K562 (cell line): ENCODE measurements around the gene AFAP1.

Experiments
- CSDE1 ChIP-seq, 2 experiments: fragments of 450-650 bp; IDR thresholded peaks; 2 replicates each; pipeline ENCODE4 v1.6.1; 2016; ENCODE audit warnings: mild to moderate bottlenecking in 1 of 2
- CTCF ChIP-seq, 3 experiments: IDR thresholded peaks in 2 of 3; conservative IDR thresholded peaks in 1 of 3; 2 replicates each; pipeline ENCODE4 v1.5.1; 2011 to 2012; ENCODE audit warnings: low read length in 3 of 3, mild to moderate bottlenecking in 3 of 3, control low read depth in 2 of 3, improper control_type of control experiment in 1 of 3, inconsistent platforms in 1 of 3, low read depth in 1 of 3, mixed read lengths in 1 of 3, moderate library complexity in 1 of 3; ENCODE audit not compliant: insufficient read depth in 2 of 3
- HDAC2 ChIP-seq: fragments of 450-650 bp; IDR thresholded peaks from 2 replicates; pipeline ENCODE4 v1.6.1; 2016; ENCODE audit warnings: mild to moderate bottlenecking
- POLR2A ChIP-seq: fragments of 450-650 bp; conservative IDR thresholded peaks from 2 replicates; pipeline ENCODE4 v1.6.1; 2016
- RAD51 ChIP-seq: fragments of 450-650 bp; IDR thresholded peaks from 2 replicates; pipeline ENCODE4 v1.7.1; 2016; ENCODE audit warnings: low read depth, mild to moderate bottlenecking, borderline replicate concordance
- RUNX1 ChIP-seq: sonication (generic); IDR thresholded peaks from 2 replicates; pipeline ENCODE4 v1.6.1; 2016; ENCODE audit warnings: antibody characterized with exemption, low read depth
- ZHX1 ChIP-seq: fragments of 150-350 bp; conservative IDR thresholded peaks from 2 replicates; pipeline ENCODE4 v1.6.1; 2014; ENCODE audit warnings: low read length
- ZMIZ1 ChIP-seq, 2 experiments: fragments of 150-350 bp in 1 of 2; IDR thresholded peaks; 2 replicates each; pipeline ENCODE4 v1.6.1; 2012 to 2016; ENCODE audit warnings: low read depth in 2 of 2, low read length in 2 of 2, mild to moderate bottlenecking in 1 of 2, moderate library complexity in 1 of 2
- ZNF655 ChIP-seq: fragments of 250-450 bp; sonication (Bioruptor Pico); IDR thresholded peaks from 2 replicates; pipeline ENCODE4 v1.5.0; 2021
- ZNF695 ChIP-seq: fragments of 450-650 bp; formaldehyde crosslinking; IDR thresholded peaks from 2 replicates; pipeline ENCODE4 v1.4.0; 2020; ENCODE audit warnings: mild to moderate bottlenecking, moderate library complexity

- TF ChIP-seq RAD51 (no peak), ZHX1 (no peak), CSDE1 (IDR thresholded peaks at IDR 0.05) (no peak), ZNF655 (CRISPR knock-in tag) (no peak), ZMIZ1 (IDR thresholded peaks at IDR 0.05; ENCODE audit: low read depth in 2 of 2, low read length in 2 of 2) (no peak), CTCF (IDR thresholded peaks at IDR 0.05 in 2 of 3, conservative IDR thresholded peaks at IDR 0.05 in 1 of 3; ENCODE audit: insufficient read depth in 2 of 3, low read depth in 1 of 3, low read length in 3 of 3) (no peak), POLR2A (no peak), HDAC2 (no peak), RUNX1 (no peak), ZNF695 (CRISPR knock-in tag) (no peak)
Observed at GRCh38 chr4:7767966-7768365, 171.7 kb downstream of the AFAP1 start.
